SK-N-SH treated with all-trans-retinoic acid at 6 μM for 48 hours (cell line): ENCODE results near the gene IKZF3.

ENCODE experiments used
- ATAC-seq: fragments of 200-7000 bp; cut with Tn5 transposase; 3 replicates; pipeline ENCODE4 v1.9.1; 2020; ENCODE audit warnings: mild to moderate bottlenecking, moderate library complexity
- ARNTL ChIP-seq: fragments of 450-650 bp; formaldehyde crosslinking; IDR thresholded peaks from 2 replicates; pipeline ENCODE4 v1.5.0; 2020; ENCODE audit warnings: low read depth, mild to moderate bottlenecking, moderate library complexity, borderline replicate concordance
- BACH2 ChIP-seq: fragments of 250-450 bp; sonication (Bioruptor Pico); IDR thresholded peaks from 2 replicates; pipeline ENCODE4 v1.9.0; 2021; ENCODE audit warnings: mild to moderate bottlenecking, borderline replicate concordance
- CREB5 ChIP-seq: fragments of 250-450 bp; sonication (Bioruptor Pico); IDR thresholded peaks from 2 replicates; pipeline ENCODE4 v1.5.1; 2020; ENCODE audit warnings: low read depth, mild to moderate bottlenecking, moderate library complexity
- CSRNP3 ChIP-seq: fragments of 250-450 bp; sonication (Bioruptor Pico); IDR thresholded peaks from 2 replicates; pipeline ENCODE4 v1.5.1; 2021; ENCODE audit warnings: mild to moderate bottlenecking, moderate library complexity
- ESRRG ChIP-seq: fragments of 250-450 bp; sonication (Bioruptor Pico); IDR thresholded peaks from 2 replicates; pipeline ENCODE4 v1.6.1; 2021; ENCODE audit warnings: mild to moderate bottlenecking
- GLIS3 ChIP-seq: fragments of 250-450 bp; sonication (Bioruptor Pico); IDR thresholded peaks from 2 replicates; pipeline ENCODE4 v1.5.0; 2020; ENCODE audit warnings: mild to moderate bottlenecking, moderate library complexity
- ISL1 ChIP-seq: fragments of 250-450 bp; sonication (Bioruptor Pico); IDR thresholded peaks from 2 replicates; pipeline ENCODE4 v2.1.2; 2022; ENCODE audit warnings: mild to moderate bottlenecking, moderate library complexity
- OSR1 ChIP-seq: fragments of 250-450 bp; sonication (Bioruptor Pico); IDR thresholded peaks from 2 replicates; pipeline ENCODE4 v1.8.0; 2022; ENCODE audit warnings: moderate library complexity, mild to moderate bottlenecking, inconsistent platforms
- PATZ1 ChIP-seq: fragments of 250-450 bp; sonication (Bioruptor Pico); IDR thresholded peaks from 2 replicates; pipeline ENCODE4 v1.8.0; 2020; ENCODE audit warnings: mild to moderate bottlenecking, moderate library complexity, borderline replicate concordance
- POU6F1 ChIP-seq: fragments of 250-450 bp; sonication (Bioruptor Pico); IDR thresholded peaks from 2 replicates; pipeline ENCODE4 v1.8.0; 2021; ENCODE audit warnings: low read depth, mild to moderate bottlenecking, moderate library complexity, borderline replicate concordance
- PPARA ChIP-seq: fragments of 250-450 bp; sonication (Bioruptor Pico); IDR thresholded peaks from 2 replicates; pipeline ENCODE4 v1.5.0; 2020; ENCODE audit warnings: mild to moderate bottlenecking, borderline replicate concordance
- RARB ChIP-seq: fragments of 250-450 bp; sonication (Bioruptor Pico); IDR thresholded peaks from 2 replicates; pipeline ENCODE4 v1.8.0; 2021; ENCODE audit warnings: mild to moderate bottlenecking, moderate library complexity
- SNAI2 ChIP-seq: fragments of 250-450 bp; sonication (Bioruptor Pico); IDR thresholded peaks from 2 replicates; pipeline ENCODE4 v1.5.0; 2020; ENCODE audit warnings: mild to moderate bottlenecking, moderate library complexity
- TCF4 ChIP-seq: fragments of 250-450 bp; sonication (Bioruptor Pico); IDR thresholded peaks from 2 replicates; pipeline ENCODE4 v1.8.0; 2021; ENCODE audit warnings: mild to moderate bottlenecking, moderate library complexity, borderline replicate concordance
- TOX ChIP-seq: fragments of 250-450 bp; sonication (Bioruptor Pico); IDR thresholded peaks from 2 replicates; pipeline ENCODE4 v1.8.0; 2021; ENCODE audit warnings: mild to moderate bottlenecking, moderate library complexity, borderline replicate concordance
- TSHZ2 ChIP-seq: fragments of 250-450 bp; sonication (Bioruptor Pico); IDR thresholded peaks from 2 replicates; pipeline ENCODE4 v1.5.0; 2020; ENCODE audit warnings: mild to moderate bottlenecking, moderate library complexity
- ZC3H10 ChIP-seq: fragments of 250-450 bp; sonication (Bioruptor Pico); IDR thresholded peaks from 2 replicates; pipeline ENCODE4 v1.5.1; 2021; ENCODE audit warnings: mild to moderate bottlenecking, moderate library complexity
- ZFP3 ChIP-seq: fragments of 250-450 bp; sonication (Bioruptor Pico); IDR thresholded peaks from 2 replicates; pipeline ENCODE4 v1.5.0; 2020; ENCODE audit warnings: mild to moderate bottlenecking, moderate library complexity
- ZNF565 ChIP-seq: fragments of 450-650 bp; formaldehyde crosslinking; conservative IDR thresholded peaks from 2 replicates; pipeline ENCODE4 v1.5.0; 2020; ENCODE audit warnings: low read depth, mild to moderate bottlenecking, moderate library complexity
- ZNF70 ChIP-seq: fragments of 450-650 bp; formaldehyde crosslinking; IDR thresholded peaks from 2 replicates; pipeline ENCODE4 v1.5.0; 2020; ENCODE audit warnings: mild to moderate bottlenecking, moderate library complexity
- ZNF8 ChIP-seq: fragments of 450-650 bp; formaldehyde crosslinking; IDR thresholded peaks from 2 replicates; pipeline ENCODE4 v1.5.0; 2020; ENCODE audit warnings: mild to moderate bottlenecking, moderate library complexity

Gene IKZF3

GRCh38 chr17:39822051-39822451, 42.1 kb downstream of the IKZF3 start:
- ATAC-seq, result no peak
- TF ChIP-seq OSR1 (CRISPR knock-in tag), result no peak
- TF ChIP-seq ARNTL (CRISPR knock-in tag), result no peak
- TF ChIP-seq ZFP3 (CRISPR knock-in tag), result no peak
- TF ChIP-seq ESRRG (CRISPR knock-in tag), result no peak
- TF ChIP-seq CSRNP3, result no peak
- no peak for TF ChIP-seq ZNF8 (CRISPR knock-in tag)
- no peak for TF ChIP-seq ZC3H10
- TF ChIP-seq PPARA, result no peak
- TF ChIP-seq ZNF70 (CRISPR knock-in tag), result no peak
- no peak for TF ChIP-seq TCF4 (CRISPR knock-in tag)
- TF ChIP-seq POU6F1 (CRISPR knock-in tag), result no peak
- no peak for TF ChIP-seq TSHZ2 (CRISPR knock-in tag)
- no peak for TF ChIP-seq RARB (CRISPR knock-in tag)
- no peak for TF ChIP-seq CREB5 (CRISPR knock-in tag)
- TF ChIP-seq ZNF565 (CRISPR knock-in tag), result no peak
- TF ChIP-seq SNAI2 (CRISPR knock-in tag), result no peak
- no peak for TF ChIP-seq BACH2 (CRISPR knock-in tag)
- TF ChIP-seq PATZ1, result no peak
- TF ChIP-seq TOX (CRISPR knock-in tag), result no peak
- no peak for TF ChIP-seq GLIS3 (CRISPR knock-in tag)
- TF ChIP-seq, all 23 proteins: peak for 0

GRCh38 chr17:39820987-39821386, 43.1 kb downstream of the IKZF3 start:
- TF ChIP-seq PATZ1, result no peak
- no peak for TF ChIP-seq ZFP3 (CRISPR knock-in tag)
- no peak for TF ChIP-seq TSHZ2 (CRISPR knock-in tag)
- no peak for TF ChIP-seq ZNF565 (CRISPR knock-in tag)
- TF ChIP-seq ISL1 (CRISPR knock-in tag), result no peak
- no peak for ATAC-seq
